Measurements from ENCODE around the gene KL.
A peak's percentile ranks its signal among the peaks of the same experiment; 100 is the strongest.

Gene KL

GRCh38 chr13:33033986-33034385 lies 17.8 kb downstream of the KL start:
- FAIRE-seq: no peak
- no peak for DNase-seq (ENCODE audit: insufficient read length, low spot score)
- no peak for TF ChIP-seq POLR2A (IDR thresholded peaks at IDR 0.05; ENCODE audit: low read depth, low read length)

- DNase-seq (ENCODE audit: insufficient read length, low spot score) (no peak), FAIRE-seq (no peak)
- TF ChIP-seq POLR2A (IDR thresholded peaks at IDR 0.05; ENCODE audit: low read depth, low read length): no peak
Measured at GRCh38 chr13:33034882-33035520, 18.8 kb downstream of the KL start.

GRCh38 chr13:33037673-33038072 lies 21.4 kb downstream of the KL start:
- no peak for FAIRE-seq
- DNase-seq (ENCODE audit: insufficient read length, low spot score): no peak
- no peak for TF ChIP-seq POLR2A (IDR thresholded peaks at IDR 0.05; ENCODE audit: low read depth, low read length)

- no peak for TF ChIP-seq POLR2A (IDR thresholded peaks at IDR 0.05; ENCODE audit: low read depth, low read length)
- DNase-seq (ENCODE audit: insufficient read length, low spot score) (no peak), FAIRE-seq (no peak)
Measured at GRCh38 chr13:33040090-33040489, 23.9 kb downstream of the KL start.

- DNase-seq (ENCODE audit: insufficient read length, low spot score): no peak
- no peak for FAIRE-seq
- TF ChIP-seq POLR2A (IDR thresholded peaks at IDR 0.05; ENCODE audit: low read depth, low read length): no peak
Measured at GRCh38 chr13:33045851-33046592, 29.8 kb downstream of the KL start.

- FAIRE-seq (no peak), DNase-seq (ENCODE audit: insufficient read length, low spot score) (no peak)
- no peak for TF ChIP-seq POLR2A (IDR thresholded peaks at IDR 0.05; ENCODE audit: low read depth, low read length)
Measured at GRCh38 chr13:33050161-33050560, 33.9 kb downstream of the KL start.

GRCh38 chr13:33051632-33052031 lies 35.4 kb downstream of the KL start:
- no peak for DNase-seq (ENCODE audit: insufficient read length, low spot score)
- no peak for TF ChIP-seq POLR2A (IDR thresholded peaks at IDR 0.05; ENCODE audit: low read depth, low read length)
- FAIRE-seq: no peak

GRCh38 chr13:33052506-33053280 lies 36.5 kb downstream of the KL start:
- DNase-seq (ENCODE audit: insufficient read length, low spot score): no peak
- TF ChIP-seq POLR2A (IDR thresholded peaks at IDR 0.05; ENCODE audit: low read depth, low read length): no peak
- no peak for FAIRE-seq

- no peak for TF ChIP-seq POLR2A (IDR thresholded peaks at IDR 0.05; ENCODE audit: low read depth, low read length)
- DNase-seq (ENCODE audit: insufficient read length, low spot score) (no peak), FAIRE-seq (no peak)
Measured at GRCh38 chr13:33053397-33054066, 37.3 kb downstream of the KL start.

GRCh38 chr13:33057019-33057780 lies 41.0 kb downstream of the KL start:
- TF ChIP-seq POLR2A (IDR thresholded peaks at IDR 0.05; ENCODE audit: low read depth, low read length): no peak
- FAIRE-seq (no peak), DNase-seq (ENCODE audit: insufficient read length, low spot score) (peak; percentile 15)

- FAIRE-seq (no peak), DNase-seq (ENCODE audit: insufficient read length, low spot score) (no peak)
- no peak for TF ChIP-seq POLR2A (IDR thresholded peaks at IDR 0.05; ENCODE audit: low read depth, low read length)
Measured at GRCh38 chr13:33058776-33059327, 42.6 kb downstream of the KL start.

- DNase-seq (ENCODE audit: insufficient read length, low spot score) (no peak), FAIRE-seq (no peak)
- TF ChIP-seq POLR2A (IDR thresholded peaks at IDR 0.05; ENCODE audit: low read depth, low read length): no peak
Measured at GRCh38 chr13:33060815-33061214, 44.6 kb downstream of the KL start.

- no peak for DNase-seq (ENCODE audit: insufficient read length, low spot score)
Measured at GRCh38 chr13:33066329-33066728, 50.1 kb downstream of the KL start.

More at GRCh38 chr13:33066329-33066728, 50.1 kb downstream of the KL start:
- no peak for TF ChIP-seq POLR2A (IDR thresholded peaks at IDR 0.05; ENCODE audit: low read depth, low read length)
- FAIRE-seq: no peak

All from H54 (cell line).